Measurements from ENCODE around the gene KCNIP4.

The KCNIP4 gene

GRCh38 chr4:21649391-21650090, 299.0 kb downstream of the KCNIP4 start:
- DNase-seq (ENCODE audit: low read depth), result no peak
- TF ChIP-seq, protein P1, sequence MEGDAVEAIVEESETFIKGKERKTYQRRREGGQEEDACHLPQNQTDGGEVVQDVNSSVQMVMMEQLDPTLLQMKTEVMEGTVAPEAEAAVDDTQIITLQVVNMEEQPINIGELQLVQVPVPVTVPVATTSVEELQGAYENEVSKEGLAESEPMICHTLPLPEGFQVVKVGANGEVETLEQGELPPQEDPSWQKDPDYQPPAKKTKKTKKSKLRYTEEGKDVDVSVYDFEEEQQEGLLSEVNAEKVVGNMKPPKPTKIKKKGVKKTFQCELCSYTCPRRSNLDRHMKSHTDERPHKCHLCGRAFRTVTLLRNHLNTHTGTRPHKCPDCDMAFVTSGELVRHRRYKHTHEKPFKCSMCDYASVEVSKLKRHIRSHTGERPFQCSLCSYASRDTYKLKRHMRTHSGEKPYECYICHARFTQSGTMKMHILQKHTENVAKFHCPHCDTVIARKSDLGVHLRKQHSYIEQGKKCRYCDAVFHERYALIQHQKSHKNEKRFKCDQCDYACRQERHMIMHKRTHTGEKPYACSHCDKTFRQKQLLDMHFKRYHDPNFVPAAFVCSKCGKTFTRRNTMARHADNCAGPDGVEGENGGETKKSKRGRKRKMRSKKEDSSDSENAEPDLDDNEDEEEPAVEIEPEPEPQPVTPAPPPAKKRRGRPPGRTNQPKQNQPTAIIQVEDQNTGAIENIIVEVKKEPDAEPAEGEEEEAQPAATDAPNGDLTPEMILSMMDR (IDR thresholded peaks at IDR 0.05; ENCODE audit: insufficient read depth, low read depth, low read length, missing control alignments), result no peak
- H3K4me3 ChIP-seq (ENCODE audit: low read length), result no peak overlapping the region

DNA sequence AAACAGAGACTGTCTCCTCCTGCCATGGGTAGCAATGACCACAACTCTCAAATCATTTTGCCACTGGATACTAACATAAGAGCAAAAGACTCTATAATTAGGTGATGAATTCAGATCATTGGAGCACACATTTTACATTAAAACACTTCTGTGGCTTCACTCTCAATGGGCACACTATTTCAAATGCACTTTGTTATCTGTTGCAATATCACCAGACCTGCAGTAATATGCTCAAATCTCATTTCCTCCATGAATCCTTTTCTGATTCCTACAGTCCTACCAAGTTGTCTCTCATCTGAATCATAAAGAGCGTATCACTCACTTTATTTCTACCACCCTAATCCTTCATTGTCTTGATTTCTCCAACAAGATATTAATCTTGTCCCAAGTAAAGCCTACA, 302.8 kb downstream of the KCNIP4 start:
- no peak overlapping the region for H3K4me3 ChIP-seq (ENCODE audit: low read length)
- TF ChIP-seq, protein P1 (IDR thresholded peaks at IDR 0.05; ENCODE audit: insufficient read depth, low read depth, low read length, missing control alignments), result no peak
- DNase-seq (ENCODE audit: low read depth), result no peak

GRCh38 chr4:21641696-21642095, 306.9 kb downstream of the KCNIP4 start:
- TF ChIP-seq, protein P1 (IDR thresholded peaks at IDR 0.05; ENCODE audit: insufficient read depth, low read depth, low read length, missing control alignments), result no peak
- DNase-seq (ENCODE audit: low read depth), result no peak
- no peak overlapping the region for H3K4me3 ChIP-seq (ENCODE audit: low read length)

DNA sequence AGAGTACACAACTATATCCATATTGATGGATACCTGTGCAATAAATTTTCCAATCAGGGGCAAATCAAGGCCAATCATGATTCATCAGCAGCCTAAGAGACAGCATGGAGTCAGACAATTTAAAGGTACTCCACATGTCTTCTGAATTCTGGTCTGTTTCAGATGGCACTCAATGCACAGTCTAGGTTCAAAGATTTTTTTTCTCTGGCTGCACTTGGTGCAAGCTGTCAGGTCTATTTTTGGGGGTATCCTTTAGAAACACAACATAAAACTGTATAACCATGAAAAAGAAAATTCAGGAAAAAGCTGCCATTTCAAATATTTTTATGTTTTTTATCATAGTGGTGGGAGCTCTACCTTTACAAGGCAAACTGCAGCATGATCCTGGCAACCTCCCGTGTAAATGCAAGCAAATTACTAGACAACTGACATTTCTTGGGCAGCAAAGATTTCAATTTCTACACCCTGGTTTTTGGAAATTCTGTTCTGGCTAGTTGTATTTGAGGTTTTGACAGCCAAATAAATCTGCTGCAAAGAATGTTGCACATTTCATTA, 310.3 kb downstream of the KCNIP4 start:
- TF ChIP-seq, protein P1 (IDR thresholded peaks at IDR 0.05; ENCODE audit: insufficient read depth, low read depth, low read length, missing control alignments), result no peak
- no peak overlapping the region for H3K4me3 ChIP-seq (ENCODE audit: low read length)
- no peak for DNase-seq (ENCODE audit: low read depth)

DNA sequence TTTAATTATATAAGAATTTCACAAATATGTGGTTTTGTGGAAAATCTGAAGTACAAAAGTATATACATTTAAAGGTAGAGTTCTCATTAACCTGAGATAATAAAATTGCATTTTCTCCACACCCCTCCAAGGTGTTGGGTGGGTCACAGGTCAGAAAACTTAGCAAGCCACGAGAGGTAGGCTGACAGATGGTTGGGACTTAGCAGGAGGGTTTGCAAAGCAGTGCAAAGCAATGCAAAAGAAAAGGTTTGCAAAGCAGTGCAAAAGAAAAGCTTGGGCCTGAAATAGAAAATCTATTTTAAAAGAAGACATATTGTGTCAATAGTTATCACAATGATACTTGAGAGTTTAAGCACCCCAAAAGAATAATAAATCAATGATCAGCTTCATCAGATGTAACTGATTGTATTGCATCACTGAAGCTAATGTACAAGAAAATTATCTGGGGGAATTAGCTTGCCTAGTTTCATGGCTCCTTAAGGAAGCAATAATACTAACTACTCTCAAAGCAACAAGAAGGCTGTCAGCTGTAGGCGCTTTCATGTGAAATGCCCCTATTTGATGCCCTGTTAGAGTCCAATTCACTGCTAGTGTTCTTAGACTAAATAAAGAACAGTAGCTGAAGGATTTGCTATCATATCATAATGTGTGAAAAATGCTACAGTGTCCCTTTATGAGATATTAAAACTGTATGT, 319.5 kb downstream of the KCNIP4 start:
- no peak for DNase-seq (ENCODE audit: low read depth)
- H3K4me3 ChIP-seq (ENCODE audit: low read length), result no peak overlapping the region
- TF ChIP-seq, protein P1 (IDR thresholded peaks at IDR 0.05; ENCODE audit: insufficient read depth, low read depth, low read length, missing control alignments), result no peak

- H3K4me3 ChIP-seq (ENCODE audit: low read length), result no peak overlapping the region
- DNase-seq (ENCODE audit: low read depth), result no peak
- TF ChIP-seq, protein P1 (IDR thresholded peaks at IDR 0.05; ENCODE audit: insufficient read depth, low read depth, low read length, missing control alignments), result no peak
These were observed 320.4 kb downstream of the KCNIP4 start for GRCh38 chr4:21628116-21628670.
